GM12892 (cell line): ENCODE measurements around the gene RSL24D1.

ENCODE experiments used
- POLR2A ChIP-seq: IDR thresholded peaks from 2 replicates; pipeline ENCODE4 v1.6.1; 2011; ENCODE audit warnings: low read depth, low read length, control low read depth
- TAF1 ChIP-seq: IDR thresholded peaks from 2 replicates; pipeline ENCODE4 v1.6.1; 2011; ENCODE audit warnings: low read depth, mild to moderate bottlenecking, control low read depth, low read length, borderline replicate concordance

GRCh38 chr15:55197719-55198118, 978 bp upstream of the RSL24D1 start:
- TF ChIP-seq TAF1 (no peak), POLR2A (no peak)
